SK-N-SH treated with all-trans-retinoic acid at 6 μM for 48 hours (cell line): ENCODE results near the gene FRK.

Experiments used
- CREB5 ChIP-seq: fragments of 250-450 bp; sonication (Bioruptor Pico); IDR thresholded peaks from 2 replicates; pipeline ENCODE4 v1.5.1; 2020; ENCODE audit warnings: low read depth, mild to moderate bottlenecking, moderate library complexity
- ESRRG ChIP-seq: fragments of 250-450 bp; sonication (Bioruptor Pico); IDR thresholded peaks from 2 replicates; pipeline ENCODE4 v1.6.1; 2021; ENCODE audit warnings: mild to moderate bottlenecking
- TOX ChIP-seq: fragments of 250-450 bp; sonication (Bioruptor Pico); IDR thresholded peaks from 2 replicates; pipeline ENCODE4 v1.8.0; 2021; ENCODE audit warnings: mild to moderate bottlenecking, moderate library complexity, borderline replicate concordance
- TSHZ2 ChIP-seq: fragments of 250-450 bp; sonication (Bioruptor Pico); IDR thresholded peaks from 2 replicates; pipeline ENCODE4 v1.5.0; 2020; ENCODE audit warnings: mild to moderate bottlenecking, moderate library complexity

- TF ChIP-seq TSHZ2 (CRISPR knock-in tag) = no peak
- TF ChIP-seq CREB5 (CRISPR knock-in tag) = no peak
- no peak for TF ChIP-seq TOX (CRISPR knock-in tag)
- TF ChIP-seq ESRRG (CRISPR knock-in tag) = no peak
Observed at GRCh38 chr6:116101302-116101718, 40.6 kb upstream of the FRK start.
